ENCODE results near the gene DHRS7B.

DNA sequence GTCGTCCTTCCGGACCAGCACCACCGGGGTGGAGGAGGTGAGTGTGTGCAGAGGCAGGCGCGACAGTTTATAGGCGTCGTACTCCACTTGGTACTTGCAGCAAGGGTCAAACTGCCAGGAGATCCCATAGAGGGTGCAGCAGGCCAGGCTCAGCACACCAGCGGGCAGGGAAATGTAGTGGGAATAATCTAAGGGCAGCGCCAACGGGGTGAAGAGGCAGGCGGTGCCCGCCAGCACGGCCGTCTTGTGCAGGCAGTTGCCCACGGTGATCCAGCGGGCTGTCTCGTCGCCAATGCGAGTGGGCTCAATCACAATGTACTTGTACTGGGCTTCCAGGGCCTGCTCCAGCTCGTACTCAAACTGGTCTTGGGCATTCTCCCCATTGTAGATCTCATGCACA is 71.6 kb downstream of the DHRS7B start:
- TF ChIP-seq, protein P1, sequence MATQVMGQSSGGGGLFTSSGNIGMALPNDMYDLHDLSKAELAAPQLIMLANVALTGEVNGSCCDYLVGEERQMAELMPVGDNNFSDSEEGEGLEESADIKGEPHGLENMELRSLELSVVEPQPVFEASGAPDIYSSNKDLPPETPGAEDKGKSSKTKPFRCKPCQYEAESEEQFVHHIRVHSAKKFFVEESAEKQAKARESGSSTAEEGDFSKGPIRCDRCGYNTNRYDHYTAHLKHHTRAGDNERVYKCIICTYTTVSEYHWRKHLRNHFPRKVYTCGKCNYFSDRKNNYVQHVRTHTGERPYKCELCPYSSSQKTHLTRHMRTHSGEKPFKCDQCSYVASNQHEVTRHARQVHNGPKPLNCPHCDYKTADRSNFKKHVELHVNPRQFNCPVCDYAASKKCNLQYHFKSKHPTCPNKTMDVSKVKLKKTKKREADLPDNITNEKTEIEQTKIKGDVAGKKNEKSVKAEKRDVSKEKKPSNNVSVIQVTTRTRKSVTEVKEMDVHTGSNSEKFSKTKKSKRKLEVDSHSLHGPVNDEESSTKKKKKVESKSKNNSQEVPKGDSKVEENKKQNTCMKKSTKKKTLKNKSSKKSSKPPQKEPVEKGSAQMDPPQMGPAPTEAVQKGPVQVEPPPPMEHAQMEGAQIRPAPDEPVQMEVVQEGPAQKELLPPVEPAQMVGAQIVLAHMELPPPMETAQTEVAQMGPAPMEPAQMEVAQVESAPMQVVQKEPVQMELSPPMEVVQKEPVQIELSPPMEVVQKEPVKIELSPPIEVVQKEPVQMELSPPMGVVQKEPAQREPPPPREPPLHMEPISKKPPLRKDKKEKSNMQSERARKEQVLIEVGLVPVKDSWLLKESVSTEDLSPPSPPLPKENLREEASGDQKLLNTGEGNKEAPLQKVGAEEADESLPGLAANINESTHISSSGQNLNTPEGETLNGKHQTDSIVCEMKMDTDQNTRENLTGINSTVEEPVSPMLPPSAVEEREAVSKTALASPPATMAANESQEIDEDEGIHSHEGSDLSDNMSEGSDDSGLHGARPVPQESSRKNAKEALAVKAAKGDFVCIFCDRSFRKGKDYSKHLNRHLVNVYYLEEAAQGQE (IDR thresholded peaks at IDR 0.05; ENCODE audit: insufficient read depth in 1 of 2, low read depth in 2 of 2, low read length in 2 of 2): no peak
- TF ChIP-seq POLR2AphosphoS5 (IDR thresholded peaks at IDR 0.05; ENCODE audit: low read depth, low read length): no peak
